WTC11 (cell line): ENCODE data around the gene H2AZ2.

ENCODE experiments used
- CTCF ChIP-seq: fragments of 200-600 bp; IDR thresholded peaks from 2 replicates; pipeline ENCODE4 v1.8.0; 2022; ENCODE audit warnings: antibody characterized with exemption
- ELF4 ChIP-seq: sonication (generic); formaldehyde crosslinking; IDR thresholded peaks from 2 replicates; pipeline ENCODE4 v1.8.1; 2022; ENCODE audit warnings: low read depth, mild to moderate bottlenecking, moderate library complexity, missing genetic modification reagents
- ESRRA ChIP-seq: sonication (generic); formaldehyde crosslinking; IDR thresholded peaks from 2 replicates; pipeline ENCODE4 v1.8.1; 2022; ENCODE audit warnings: mild to moderate bottlenecking, missing genetic modification reagents, borderline replicate concordance
- NFYB ChIP-seq: sonication (generic); formaldehyde crosslinking; conservative IDR thresholded peaks from 2 replicates; pipeline ENCODE4 v1.8.0; 2022; ENCODE audit warnings: low read depth, missing genetic modification reagents
- NR2C2 ChIP-seq: sonication (generic); formaldehyde crosslinking; IDR thresholded peaks from 2 replicates; pipeline ENCODE4 v1.8.0; 2022; ENCODE audit warnings: mild to moderate bottlenecking, missing genetic modification reagents
- TP53 ChIP-seq: sonication (generic); formaldehyde crosslinking; IDR thresholded peaks from 2 replicates; pipeline ENCODE4 v1.8.1; 2023; ENCODE audit warnings: mild to moderate bottlenecking, missing genetic modification reagents
- ZNF121 ChIP-seq: sonication (generic); formaldehyde crosslinking; IDR thresholded peaks from 2 replicates; pipeline ENCODE4 v1.8.0; 2023; ENCODE audit warnings: missing genetic modification reagents

GRCh38 chr7:44854644-44855364, 6.9 kb upstream of the H2AZ2 start:
- TF ChIP-seq TP53 (no peak), CTCF (no peak), ZNF121 (CRISPR knock-in tag) (no peak), NR2C2 (CRISPR knock-in tag) (no peak), ESRRA (CRISPR knock-in tag) (no peak), NFYB (CRISPR knock-in tag) (no peak), ELF4 (CRISPR knock-in tag) (no peak)
